NCI-H1048 (cell line): Measurements from ENCODE around the gene ZKSCAN5.
"Not testable (repeated sequence)": the region's sequence is repeated elsewhere in the genome, so short reads cannot be mapped to it uniquely, and the experiment has no call there.

Experiments
- DNase-seq: peaks from one replicate; lab custom pipeline; 2025; lab: John Stamatoyannopoulos, UW

ZKSCAN5 gene

DNA sequence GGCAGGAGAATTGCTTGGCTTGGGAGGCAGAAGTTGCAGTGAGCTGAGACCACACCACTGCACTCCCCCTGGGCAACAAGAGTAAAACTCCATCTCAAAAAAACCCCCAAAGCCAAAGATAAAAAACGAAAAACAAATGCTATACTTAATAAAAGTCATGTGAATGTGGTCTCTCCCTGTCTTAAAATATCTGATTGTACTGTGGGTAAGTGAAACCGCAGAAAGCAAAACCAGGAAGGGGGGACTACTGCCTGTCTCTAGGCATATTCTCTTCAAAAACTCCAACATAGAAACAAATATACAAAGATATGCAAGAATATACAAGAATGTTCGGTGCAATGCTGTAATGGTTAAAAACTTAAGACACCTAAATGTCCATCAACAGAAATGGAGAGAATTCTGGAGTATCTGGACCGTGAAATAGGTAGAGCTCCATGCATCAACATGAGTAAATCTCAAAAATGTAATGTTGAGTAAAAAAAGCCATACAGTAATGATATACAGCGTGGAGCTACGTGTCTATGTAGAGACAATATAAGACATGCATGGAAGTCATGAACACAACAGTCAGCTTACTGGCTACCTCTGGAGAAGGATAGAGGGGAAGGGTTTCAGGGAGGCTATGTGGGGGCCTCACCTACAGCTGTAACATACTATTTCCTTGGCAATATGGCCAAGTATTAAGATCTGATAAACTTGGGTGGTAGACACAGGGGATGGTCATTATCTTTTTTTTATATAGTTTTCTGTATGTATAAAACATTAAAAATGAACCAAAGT is 6.5 kb upstream of the ZKSCAN5 start:
- DNase-seq = no peak

DNA sequence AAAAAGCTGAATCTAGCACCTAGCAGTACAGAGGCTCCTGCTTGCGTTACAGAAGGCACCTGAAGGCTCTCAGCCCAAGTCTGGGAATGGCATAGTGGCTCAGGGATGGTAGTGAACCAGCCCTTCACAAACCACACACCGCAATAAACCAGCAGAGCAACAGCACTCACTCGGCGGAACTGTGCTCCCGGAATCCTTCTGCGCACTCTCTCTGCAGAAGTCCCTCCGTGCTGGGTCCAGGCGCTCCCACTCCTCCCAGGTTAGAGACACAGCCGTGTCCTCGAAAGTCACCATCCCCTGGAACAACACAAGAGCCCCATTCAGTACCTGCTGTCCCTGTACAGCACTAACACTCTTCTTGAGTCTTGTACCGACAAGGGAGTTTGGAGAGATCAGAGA is 5.9 kb upstream of the ZKSCAN5 start:
- DNase-seq = no peak

DNA sequence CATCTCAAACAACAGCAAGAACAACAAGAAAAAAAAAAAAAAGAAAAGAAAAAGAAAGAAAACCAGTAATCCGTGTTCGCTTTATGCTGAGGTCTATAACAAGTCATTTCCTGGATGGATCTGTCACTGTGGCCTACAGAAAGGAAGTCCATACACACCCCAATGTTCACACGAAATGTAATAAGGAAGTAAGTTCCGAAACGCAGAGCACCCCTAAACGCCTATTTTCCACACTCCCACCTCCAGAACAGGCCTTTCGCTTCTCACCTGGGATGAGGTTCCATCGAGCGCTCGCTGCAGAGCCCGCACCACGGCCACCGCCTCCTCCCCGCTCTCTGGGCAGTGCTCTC is 5.1 kb upstream of the ZKSCAN5 start:
- no peak for DNase-seq

DNA sequence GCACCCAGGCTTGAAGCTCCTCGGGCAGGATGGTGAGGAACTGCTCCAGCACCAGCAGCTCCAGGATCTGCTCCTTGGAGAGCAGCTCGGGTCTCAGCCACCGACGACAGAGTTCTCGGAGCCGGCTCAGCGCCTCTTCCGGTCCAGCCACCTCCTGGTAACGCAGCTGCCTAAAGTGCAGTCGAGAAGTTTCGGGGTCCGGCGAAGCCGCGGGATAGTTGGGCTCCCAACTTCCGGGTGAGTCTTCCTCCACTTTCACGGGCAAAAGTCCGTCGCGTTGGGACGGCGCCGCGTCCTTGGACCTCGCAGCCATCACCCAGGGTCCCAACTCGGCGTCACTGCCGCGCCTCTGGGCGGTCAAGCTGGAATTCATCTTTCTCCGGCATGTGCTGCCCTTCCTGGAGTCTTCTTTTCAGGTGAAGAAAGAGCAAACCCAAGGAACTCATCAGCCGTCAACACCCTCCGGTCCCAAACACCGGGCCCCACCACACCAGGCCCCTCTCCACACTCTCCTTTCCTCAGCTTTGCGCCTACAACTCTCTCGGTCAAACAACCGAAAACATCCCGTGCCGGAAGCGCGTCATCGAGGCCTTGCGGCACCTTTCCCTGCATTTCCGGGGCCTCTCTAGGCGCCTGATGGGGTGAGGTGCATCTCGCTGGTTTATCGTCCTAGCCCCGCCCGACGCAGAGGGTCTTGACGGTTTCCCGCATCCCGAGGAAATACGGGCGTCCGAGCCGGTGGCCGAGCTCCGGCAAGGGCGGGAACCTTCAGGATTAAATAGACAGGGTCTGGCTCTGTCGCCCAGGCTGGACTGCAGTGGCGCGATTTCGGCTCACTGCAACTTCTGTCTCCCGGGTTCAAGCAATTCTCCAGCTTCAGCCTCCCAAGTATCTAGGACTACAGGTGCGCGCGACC is 4.5 kb upstream of the ZKSCAN5 start, which contains the start of gene ZNF394:
Gene ZNF394, minus strand, starts transcription at position 561 of the 916 bp plus-strand sequence. Its CDS starts 188 bp downstream, at position 373.
- peak; percentile 47 for DNase-seq

DNA sequence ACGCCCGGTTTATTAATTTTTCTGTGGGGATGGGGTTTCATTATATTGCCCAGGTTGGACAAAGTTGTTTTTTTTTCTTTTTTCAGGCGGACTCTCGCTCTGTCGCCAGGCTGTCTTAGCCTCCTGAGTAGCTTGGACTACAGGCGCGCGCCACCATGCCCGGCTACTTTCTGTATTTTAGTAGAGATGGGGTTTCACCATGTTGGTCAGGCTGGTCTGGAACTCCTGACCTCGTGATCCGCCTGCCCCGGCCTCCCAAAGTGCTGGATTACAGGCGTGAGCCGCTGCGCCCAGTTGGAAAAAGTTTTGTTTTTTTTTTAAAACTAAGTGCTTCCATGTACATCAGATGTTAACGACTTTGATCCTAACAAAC is 3.8 kb upstream of the ZKSCAN5 start:
- no peak for DNase-seq

DNA sequence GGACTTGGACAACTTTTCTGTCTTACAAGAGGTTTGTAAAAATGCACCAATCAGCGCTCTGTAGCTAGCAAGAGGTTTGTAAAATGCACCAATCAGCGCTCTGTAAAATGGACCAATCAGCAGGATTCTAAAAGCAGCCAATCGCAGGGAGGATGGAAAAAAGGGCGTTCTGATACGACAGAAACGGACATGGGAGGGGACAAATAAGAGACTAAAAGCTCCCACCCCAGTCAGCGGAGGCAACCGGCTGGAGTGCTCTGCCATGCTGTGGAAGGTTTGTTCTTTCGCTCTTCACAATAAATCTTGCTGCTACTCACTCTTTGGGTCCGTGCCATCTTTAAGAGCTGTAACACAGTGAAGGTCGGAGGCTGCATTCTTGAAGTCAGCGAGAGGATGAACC is 3.2 kb upstream of the ZKSCAN5 start:
- not testable (repeated sequence) for DNase-seq

DNA sequence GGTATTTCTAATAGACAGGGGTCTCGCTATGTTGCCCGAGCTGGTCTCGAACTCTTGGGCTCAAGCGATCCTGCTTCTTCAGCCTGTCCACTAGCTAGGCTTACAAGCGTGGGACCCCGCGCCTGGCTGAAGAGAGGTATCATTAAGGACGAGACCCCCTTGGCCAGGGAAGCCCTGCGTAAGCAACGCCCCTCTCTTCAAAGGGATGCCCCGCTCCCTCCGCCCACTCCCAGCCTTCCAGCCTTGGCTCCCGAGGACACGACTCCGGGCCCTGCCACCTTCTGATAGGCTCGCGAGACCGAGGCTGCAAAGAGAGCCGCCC is 220 bp upstream of the ZKSCAN5 start:
- DNase-seq = peak; percentile 92

DNA sequence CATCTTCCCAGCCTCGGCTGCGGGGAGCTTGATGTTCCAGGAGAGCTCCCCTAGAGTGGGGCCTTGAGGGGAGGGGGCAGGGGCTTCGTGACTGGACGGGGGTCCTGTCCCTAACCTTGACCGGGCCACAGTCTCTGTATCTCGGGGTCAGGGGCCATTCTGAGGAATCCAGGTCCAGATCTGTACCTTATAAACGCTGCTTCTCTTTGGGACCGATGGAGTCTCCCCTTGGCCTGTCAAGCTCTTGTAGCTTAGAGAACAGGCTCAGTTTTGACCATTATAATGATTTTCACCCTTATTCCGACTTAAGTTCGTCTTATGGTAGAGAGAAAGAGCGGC is 831 bp downstream of the ZKSCAN5 start:
- no peak for DNase-seq

DNA sequence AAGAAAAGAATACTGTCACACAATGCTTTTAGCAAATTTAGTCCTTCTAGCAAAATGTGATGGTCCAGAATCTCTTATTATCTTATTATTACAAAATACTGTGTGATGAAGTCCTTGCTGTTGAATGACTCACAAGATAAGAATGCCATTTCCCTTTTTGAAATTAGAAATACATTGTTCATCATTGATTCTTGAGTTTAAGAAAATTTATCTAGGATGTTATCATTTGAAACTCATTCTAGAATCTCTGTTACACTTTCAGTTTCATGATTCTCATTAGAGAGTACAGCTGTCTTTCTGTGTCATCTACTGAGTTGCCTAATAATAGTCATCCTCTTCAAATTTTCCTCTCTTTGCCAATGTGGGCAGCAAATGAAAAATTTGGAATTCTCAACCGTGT is 9.6 kb downstream of the ZKSCAN5 start:
- DNase-seq = no peak

DNA sequence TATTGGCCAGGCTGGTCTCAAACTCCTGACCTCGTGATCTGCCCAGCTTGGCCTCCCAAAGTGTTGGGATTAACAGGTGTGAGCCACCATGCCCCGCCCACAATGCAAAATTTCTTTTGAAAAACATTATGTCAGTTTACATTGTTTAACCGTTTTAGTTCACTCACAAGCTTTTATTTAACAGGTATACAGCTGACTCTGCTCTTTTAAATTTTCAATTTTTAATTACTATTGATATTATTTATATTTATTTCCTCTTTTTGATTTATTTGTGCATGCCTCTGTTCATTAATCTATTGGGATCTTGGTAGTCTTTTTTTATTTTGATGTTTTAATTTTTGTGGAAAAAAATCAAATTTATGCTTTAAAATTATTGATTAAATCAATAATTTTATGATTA is 16.9 kb downstream of the ZKSCAN5 start:
- no peak for DNase-seq

DNA sequence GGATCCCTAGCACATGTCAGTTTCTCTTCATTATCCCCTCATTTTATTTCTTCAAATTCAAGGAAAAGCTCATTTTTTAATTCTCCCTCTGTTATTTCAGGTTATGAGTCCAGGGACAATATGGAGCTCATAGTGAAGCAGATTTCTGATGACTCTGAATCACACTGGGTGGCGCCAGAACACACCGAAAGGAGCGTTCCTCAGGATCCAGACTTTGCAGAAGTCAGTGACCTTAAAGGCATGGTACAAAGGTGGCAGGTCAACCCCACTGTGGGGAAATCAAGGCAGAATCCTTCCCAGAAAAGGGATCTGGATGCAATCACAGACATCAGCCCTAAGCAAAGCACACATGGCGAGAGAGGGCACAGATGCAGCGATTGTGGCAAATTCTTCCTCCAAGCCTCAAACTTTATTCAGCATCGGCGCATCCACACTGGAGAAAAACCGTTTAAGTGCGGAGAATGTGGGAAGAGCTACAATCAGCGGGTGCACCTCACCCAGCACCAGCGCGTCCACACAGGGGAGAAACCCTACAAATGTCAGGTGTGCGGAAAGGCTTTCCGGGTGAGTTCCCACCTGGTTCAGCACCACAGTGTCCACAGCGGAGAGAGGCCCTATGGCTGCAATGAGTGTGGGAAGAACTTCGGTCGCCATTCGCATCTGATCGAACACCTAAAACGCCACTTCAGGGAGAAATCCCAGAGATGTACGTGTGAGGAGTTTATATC is 21.4 kb downstream of the ZKSCAN5 start:
- no peak for DNase-seq

DNA sequence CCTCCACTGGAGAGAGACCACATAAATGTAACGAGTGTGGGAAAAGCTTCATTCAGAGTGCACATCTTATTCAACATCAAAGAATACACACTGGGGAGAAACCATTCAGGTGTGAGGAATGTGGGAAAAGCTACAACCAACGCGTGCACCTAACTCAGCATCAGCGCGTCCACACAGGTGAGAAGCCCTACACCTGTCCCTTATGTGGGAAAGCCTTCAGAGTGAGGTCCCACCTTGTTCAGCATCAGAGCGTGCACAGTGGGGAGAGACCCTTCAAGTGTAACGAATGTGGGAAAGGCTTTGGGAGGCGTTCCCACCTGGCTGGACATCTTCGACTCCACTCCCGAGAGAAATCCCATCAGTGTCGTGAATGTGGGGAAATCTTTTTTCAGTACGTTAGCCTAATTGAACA is 26.9 kb downstream of the ZKSCAN5 start:
- DNase-seq = no peak

DNA sequence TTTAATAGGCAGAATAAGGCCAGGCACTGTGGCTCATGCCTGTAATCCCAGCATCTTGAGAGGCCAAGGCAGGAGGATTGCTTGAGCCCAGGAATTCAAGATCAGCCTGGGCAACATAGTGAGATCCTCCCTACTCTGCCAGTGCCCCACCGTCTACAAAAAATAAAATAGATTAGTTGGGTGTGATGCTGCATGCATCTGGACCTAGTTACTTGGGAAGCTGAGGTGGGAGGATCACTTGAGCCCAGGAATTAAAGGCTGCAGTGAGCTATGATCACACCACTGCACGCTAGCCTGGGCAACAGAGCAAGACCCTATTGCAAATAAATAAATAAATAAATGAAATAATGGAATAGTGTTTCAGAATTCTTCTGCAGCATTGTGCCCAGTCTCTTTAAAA is 31.2 kb downstream of the ZKSCAN5 start:
- DNase-seq = no peak

DNA sequence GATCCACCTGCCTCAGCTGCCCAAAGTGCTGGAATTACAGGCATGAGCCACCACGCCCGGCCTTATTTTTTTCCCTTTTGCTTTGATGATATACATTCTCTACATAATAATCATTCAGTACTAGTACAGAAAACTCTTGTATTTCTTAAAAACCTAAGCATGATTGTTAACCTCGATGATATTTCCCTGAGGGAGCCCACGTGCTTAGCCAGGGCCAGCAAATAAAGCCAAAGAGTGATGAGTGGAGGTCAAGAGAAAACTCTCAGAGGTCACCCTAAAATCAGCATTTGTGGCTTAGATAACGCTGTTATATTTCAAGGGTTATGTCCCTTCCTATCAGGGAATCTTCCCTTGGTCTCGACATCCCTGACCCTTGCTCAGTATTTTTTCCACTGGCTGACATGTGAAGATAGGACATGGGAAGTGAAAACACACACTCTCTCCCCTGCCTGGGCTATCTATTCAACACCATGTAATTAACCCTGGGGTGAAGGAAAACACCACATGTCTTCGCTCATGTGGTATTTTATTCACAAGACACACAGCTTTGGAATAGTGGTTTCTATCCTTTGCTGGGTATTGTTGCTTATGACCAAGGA is 34.9 kb downstream of the ZKSCAN5 start:
- DNase-seq = no peak

DNA sequence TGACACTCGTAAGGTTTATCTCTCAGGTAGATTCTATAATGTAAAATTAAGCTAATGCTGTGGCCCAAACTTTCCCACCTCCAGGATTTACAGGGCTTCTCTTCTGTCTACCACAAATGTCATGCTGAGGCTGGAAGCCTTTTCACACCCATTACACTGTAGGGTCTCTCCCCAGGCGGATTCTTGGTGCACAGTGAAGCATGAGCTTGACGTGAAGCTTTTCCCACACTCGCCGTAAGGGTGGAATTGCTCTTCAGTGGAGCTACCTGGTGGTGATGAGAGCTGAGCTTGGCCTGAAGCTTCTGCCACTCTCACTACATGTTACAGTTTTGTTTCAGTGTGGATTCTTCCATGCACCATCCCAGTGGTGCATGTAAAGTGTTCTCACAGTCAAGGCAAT is 36.1 kb downstream of the ZKSCAN5 start:
- DNase-seq = no peak

DNA sequence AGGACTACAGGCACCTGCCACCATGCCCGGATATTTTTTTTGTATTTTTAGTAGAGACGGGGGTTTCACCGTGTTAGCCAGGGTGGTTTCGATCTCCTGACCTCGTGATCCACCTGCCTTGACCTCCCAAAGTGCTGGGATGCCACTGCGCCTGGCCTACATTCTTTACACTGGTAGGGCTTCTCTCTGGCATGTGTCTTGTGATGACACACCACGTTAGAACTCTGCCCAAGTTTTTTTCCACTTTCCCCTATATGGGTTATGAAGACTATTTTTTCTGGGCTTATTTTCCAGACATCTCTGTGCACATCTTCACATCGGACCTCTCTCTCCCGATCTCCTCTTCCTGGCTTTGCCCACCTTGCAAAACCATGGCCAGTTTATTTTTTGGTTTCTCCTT is 36.8 kb downstream of the ZKSCAN5 start:
- no peak for DNase-seq

DNA sequence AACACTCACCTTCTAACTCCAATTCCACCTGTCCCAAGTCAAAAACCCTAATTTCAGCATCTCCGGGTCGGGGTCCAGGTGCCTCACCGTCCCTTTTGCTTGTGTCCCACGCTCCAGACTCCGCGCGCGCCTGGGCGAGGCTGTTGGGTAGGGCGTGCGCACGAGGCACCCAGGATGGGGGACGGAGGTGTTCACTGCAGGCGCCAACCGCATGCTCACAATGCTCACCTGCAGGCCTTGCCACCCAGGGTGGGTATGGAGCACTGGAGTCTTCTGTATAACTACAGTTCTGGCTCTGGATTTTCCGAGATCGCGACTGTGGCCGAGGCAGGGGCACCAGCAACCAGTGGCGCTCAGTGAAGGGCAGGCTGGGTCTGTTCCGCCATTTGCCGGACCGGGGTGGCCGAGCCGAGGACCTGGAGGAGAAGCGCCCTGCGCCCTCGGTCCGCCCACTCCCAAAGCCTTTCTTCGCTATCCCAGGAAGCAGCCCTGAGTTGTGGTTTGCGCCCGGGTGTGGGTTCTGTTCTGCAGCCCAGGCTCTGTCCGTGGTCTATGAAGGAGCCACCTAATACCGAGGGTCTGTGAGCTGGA is 38.7 kb downstream of the ZKSCAN5 start:
- no peak for DNase-seq

DNA sequence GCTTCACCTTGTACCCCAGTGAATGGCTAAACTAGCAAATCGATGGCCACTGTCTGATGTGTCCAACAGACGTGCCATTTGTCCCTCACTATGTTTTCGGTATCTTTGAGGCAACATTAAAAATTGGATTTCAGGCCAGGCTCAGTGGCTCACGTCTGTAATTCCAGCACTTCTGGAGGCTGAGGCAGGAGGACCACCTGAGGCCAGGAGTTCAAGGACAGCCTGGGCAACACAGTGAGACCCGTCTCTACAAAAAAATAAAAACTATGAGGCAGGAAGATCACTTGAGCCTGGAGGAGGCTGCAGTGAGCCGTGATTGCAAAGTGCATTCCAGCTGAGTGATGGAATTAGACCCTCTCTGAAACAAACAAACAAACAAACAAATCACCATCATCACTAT is 39.5 kb downstream of the ZKSCAN5 start:
- DNase-seq = no peak

DNA sequence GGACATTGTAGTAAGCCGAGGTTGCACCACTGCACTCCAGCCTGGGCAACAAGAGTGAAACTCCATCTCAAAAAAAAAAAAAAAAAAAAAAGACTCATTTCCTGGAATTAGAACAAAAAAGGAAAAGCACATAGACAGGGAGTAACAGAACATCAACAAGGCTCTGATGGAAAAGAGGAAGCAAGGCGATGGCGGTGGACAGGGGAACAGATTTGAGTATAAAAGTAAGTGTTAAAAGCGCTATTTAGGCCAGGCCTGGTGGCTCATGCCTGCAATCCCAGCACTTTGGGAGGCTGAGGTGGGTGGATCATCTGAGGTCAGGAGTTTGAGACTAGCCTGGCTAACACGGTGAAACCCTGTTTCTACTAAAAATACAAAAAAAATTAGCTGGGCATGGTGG is 40.8 kb downstream of the ZKSCAN5 start:
- not testable (repeated sequence) for DNase-seq

DNA sequence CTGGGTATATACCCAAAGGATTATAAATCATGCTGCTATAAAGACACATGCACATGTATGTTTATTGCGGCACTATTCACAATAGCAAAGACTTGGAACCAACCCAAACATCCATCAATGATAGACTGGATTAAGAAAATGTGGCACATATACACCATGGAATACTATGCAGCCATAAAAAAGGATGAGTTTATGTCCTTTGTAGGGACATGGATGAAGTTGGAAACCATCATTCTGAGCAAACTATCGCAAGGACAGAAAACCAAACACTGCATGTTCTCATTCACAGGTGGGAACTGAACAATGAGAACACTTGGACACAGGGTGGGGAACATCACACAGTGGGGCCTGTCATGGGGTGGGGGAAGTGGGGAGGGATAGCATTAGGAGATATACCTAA is 45.1 kb downstream of the ZKSCAN5 start:
- DNase-seq = not testable (repeated sequence)

DNA sequence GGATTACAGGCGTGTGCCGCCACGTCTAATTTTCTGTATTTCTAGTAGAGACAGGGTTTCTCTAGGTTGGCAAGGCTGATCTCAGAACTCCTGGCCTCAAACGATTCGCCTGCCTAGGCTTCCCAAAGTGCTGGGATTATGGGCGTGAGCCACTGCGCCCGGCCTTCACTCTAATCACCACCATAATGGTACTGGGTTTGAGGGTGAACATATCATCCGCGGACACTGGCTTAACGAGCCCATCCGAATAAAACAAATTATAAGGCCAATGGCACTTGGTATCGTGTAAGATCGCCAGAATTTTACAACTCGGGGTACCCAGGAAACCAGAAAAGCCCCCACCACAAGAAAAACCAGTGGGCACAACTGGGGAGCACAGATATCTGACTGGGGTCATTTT is 46.9 kb downstream of the ZKSCAN5 start:
- DNase-seq = no peak
